ENCODE results near the gene TRAPPC2B. TPM values are rescaled to one million over a fixed set of nuclear protein-coding genes. Genes with fewer than 3 reads are reported as not detected.

The TRAPPC2B gene
- total RNA-seq, 1 donor from 2014 or later, result 36.7 TPM

Other genes starting within 250 kb of the TRAPPC2B start
- not detected for gene USP29, start 243.6 kb upstream of the TRAPPC2B start, total RNA-seq
- gene ZIM3, start 218.3 kb upstream of the TRAPPC2B start, total RNA-seq, result not detected
- gene DUXA, start 196.1 kb upstream of the TRAPPC2B start, total RNA-seq, result not detected
- 23.6 TPM for gene ZNF264, start 172.1 kb upstream of the TRAPPC2B start, total RNA-seq
- gene AURKC, start 132.5 kb upstream of the TRAPPC2B start, total RNA-seq, result 1.2 TPM
- gene ZNF805, start 122.9 kb upstream of the TRAPPC2B start, total RNA-seq, result 28.9 TPM
- gene ZNF460, start 83.1 kb upstream of the TRAPPC2B start, total RNA-seq, result 126 TPM
- gene ZNF543, start 43.1 kb upstream of the TRAPPC2B start, total RNA-seq, result 34.2 TPM
- 26.5 TPM for gene ZNF304, start 12.3 kb upstream of the TRAPPC2B start, total RNA-seq
- 13.5 TPM for gene ZNF547, start within 50 bp of the TRAPPC2B start, total RNA-seq
- gene ZNF548, start 26.3 kb downstream of the TRAPPC2B start, total RNA-seq, result 45.7 TPM
- gene ZNF17, start 47.6 kb downstream of the TRAPPC2B start, total RNA-seq, result 27.7 TPM
- gene ZNF749, start 71.8 kb downstream of the TRAPPC2B start, total RNA-seq, result 37.9 TPM
- 4.9 TPM for gene VN1R1, start 93.6 kb downstream of the TRAPPC2B start, total RNA-seq
- gene ZNF772, start 114.0 kb downstream of the TRAPPC2B start, total RNA-seq, result 66.0 TPM
- gene ZNF419, start 124.2 kb downstream of the TRAPPC2B start, total RNA-seq, result 31.0 TPM
- 16.7 TPM for gene ZNF773, start 136.4 kb downstream of the TRAPPC2B start, total RNA-seq
- gene ZNF549, start 163.8 kb downstream of the TRAPPC2B start, total RNA-seq, result 20.0 TPM
- gene ZNF550, start 196.3 kb downstream of the TRAPPC2B start, total RNA-seq, result 11.4 TPM
- gene ZNF416, start 215.4 kb downstream of the TRAPPC2B start, total RNA-seq, result 12.2 TPM
- 29.8 TPM for gene ZIK1, start 220.6 kb downstream of the TRAPPC2B start, total RNA-seq
- gene ZNF530, start 236.3 kb downstream of the TRAPPC2B start, total RNA-seq, result 3.7 TPM